NCI-H2227 (cell line): ENCODE results near the gene C22orf23.
"Not testable (repeated sequence)": the region's sequence is repeated elsewhere in the genome, so short reads cannot be mapped to it uniquely, and the experiment has no call there.

Experiments
- DNase-seq: peaks from one replicate; lab custom pipeline; 2025; ENCODE audit not compliant: unreplicated experiment; lab: John Stamatoyannopoulos, UW

C22orf23 gene

GRCh38 chr22:37982938-37983859 is 29.8 kb upstream of the C22orf23 start:
- DNase-seq: no peak

- DNase-seq: no peak
Observed at GRCh38 chr22:37982151-37982785, 28.9 kb upstream of the C22orf23 start.

GRCh38 chr22:37981282-37982011 is 28.0 kb upstream of the C22orf23 start:
- no peak for DNase-seq

DNA sequence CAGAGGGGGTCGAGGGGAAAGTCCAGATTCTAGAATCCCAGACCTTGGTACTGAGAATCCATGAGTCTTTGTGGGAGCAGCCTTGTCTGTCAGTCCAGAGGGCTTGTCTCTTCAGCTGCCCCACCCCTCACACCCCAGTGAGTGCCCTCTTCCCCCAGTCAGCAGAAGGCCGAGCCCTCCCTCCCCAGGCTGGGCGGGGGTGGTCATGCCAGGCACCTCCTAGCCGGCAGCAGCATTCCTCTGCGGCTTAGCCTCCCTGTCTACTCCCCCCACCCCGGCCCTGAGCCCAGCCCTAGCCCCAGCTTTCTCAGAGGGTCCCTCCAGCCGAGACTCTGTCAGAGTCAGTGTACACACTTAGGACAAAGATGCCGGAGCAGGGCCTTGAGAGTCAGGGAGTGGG is 26.4 kb upstream of the C22orf23 start:
- no peak for DNase-seq

GRCh38 chr22:37976547-37976946 is 23.1 kb upstream of the C22orf23 start:
- no peak for DNase-seq

DNA sequence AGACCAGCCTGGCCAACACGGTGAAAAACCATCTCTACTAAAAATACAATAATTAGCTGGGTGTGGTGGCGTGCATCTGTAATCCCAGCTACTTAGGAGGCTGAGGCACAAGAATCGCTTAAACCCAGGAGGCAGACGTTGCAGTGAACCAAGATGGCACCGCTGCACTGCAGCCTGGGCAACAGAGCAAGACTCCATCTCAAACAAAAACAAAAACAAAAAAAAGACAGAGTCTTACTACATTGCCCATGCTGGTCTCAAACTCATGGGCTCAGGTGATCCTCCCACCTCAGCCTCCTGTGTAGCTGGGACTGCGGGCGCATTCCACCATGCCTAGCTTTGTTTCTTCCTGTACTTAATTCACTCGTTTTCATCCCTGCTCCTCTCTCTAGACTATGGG is 22.6 kb upstream of the C22orf23 start:
- not testable (repeated sequence) for DNase-seq

DNA sequence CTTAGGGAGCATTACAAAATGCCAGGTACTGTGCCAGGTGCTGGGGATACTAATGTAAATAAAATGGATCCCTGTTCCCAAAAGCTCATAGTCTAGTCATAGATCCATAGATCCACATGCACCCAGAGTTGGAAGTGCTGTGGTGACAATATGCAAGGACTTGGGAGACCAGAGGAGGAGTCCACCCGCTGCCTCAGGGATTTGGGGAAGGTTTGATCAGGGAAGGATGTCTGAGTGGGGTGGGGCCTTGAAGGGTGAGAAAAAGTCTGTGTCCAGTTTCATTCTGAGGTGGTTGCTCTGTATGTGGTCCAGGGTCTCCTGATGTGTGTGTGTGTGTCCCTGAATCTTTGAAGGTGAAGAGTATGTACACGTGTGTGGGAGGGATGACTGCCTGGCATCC is 21.8 kb upstream of the C22orf23 start:
- DNase-seq: no peak

DNA sequence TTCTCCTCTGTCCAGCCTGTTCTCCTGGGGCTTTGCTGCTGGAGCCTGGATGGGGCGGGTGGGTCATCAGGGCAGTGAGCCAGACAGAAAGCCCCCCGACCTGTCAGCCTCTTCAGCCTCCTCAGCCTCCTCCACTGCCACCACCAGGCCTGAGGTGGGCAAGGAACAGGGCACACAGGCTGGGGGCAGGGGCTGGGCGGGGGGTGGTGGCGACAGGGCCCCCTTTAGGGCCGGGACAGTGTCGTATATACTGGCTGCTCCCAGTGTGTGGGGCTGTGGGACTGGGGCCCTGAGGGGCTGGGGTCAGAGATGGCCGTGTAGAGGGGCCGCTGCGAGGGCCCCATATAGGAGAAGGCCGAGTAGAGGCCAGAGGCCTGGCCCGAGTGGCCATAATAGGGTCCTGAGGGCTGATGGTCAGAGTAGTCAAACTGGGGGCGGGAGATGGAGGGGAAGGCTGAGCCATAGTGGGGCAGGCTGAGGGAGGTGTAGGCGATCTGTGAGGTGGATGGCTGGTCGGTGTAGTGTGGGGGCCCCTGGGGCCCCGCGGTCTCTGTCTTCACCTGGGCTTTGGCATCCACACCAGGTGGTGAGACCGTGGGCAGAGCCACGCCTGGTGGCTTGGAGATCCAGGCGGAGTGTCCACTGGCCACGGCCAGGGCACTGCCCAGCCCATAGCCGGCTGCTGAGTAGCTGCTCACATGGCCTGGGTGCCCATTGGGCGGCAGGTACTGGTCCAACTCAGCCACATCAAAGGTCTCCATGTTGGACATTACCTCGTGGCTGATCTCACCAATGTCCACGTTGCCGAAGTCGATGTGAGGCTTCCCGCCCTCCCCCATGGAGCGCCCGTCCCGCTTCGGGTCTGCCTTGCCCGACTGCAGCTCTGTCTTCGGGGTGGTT is 20.1 kb upstream of the C22orf23 start:
- DNase-seq: no peak

GRCh38 chr22:37972527-37972926 is 19.1 kb upstream of the C22orf23 start:
- peak; percentile 20 for DNase-seq

GRCh38 chr22:37971475-37972434 is 18.4 kb upstream of the C22orf23 start:
- DNase-seq: peak; percentile 7

DNA sequence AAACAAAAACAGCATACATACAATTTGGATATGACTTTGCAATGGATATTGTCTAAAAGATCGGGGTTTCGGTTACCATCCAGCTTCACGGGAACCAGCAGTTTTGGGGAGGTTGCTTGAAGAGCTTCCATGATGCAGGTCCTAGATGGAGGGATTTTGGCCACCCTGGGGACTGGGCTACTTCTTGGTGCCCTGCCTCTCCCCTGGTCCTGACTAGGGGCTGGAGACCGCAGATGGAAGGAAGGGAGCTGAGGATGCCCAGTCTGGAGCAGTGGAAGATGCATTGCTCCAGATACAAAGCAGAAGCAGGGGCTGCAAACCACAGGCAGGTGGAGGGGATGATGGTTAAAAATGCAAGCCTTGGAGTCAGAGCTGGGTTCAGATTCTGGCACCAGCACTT is 17.5 kb upstream of the C22orf23 start:
- DNase-seq: no peak

GRCh38 chr22:37968452-37969251 is 15.3 kb upstream of the C22orf23 start:
- DNase-seq: no peak

GRCh38 chr22:37967637-37968451 is 14.4 kb upstream of the C22orf23 start:
- no peak for DNase-seq

DNA sequence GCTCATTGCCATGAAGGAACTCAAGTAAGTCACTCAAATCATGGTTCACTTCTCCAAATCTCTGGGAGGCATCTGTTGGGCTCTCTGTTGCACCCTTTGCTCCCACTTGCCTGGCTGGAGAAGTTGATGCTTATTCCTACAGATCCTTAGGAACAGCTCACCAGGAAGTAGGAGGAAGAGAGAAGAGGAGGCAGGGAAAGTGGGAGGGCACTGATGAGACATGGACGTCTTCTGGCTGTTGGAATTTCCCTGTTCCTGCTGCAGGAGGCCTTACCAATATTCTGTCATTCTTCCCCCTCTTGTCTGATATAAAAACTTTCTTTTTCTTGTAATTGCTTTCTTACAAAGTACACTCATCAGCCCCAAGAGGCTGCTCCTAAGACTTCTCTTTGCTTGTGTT is 13.7 kb upstream of the C22orf23 start:
- DNase-seq: no peak

DNA sequence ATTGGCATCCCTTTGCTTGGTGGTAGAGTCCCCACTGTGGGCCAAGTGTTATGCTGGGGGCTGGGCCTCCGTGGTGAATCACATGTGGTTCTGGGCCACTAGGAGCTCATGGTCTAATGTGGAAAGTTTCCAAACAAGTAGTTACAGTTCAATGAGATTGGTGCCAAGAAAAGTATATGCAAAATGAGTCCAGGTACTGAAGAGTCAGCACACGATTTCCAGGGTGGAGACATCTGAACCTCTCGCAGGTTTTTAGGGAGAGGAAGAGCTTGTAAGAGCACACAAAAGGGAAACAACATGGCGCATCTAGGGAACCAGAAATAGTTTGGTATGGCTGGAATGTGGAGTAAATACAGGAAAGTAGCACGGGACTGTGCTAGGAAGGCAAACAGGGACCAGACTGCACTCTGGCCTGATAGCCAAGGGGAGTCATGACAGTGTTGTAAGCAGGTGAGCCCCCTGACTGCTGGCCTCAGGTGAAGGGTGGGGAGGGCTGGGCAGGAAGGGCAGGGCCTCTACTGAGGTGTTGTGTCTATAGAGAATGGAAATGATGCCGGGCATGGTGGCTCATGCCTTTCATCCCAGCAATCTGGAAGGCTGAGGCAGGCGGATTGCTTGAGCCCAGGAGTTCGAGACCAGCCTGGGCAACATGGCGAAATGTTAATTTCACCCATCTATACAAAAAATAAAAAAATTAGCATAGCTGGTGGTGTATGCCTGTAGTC is 12.7 kb upstream of the C22orf23 start:
- no peak for DNase-seq

DNA sequence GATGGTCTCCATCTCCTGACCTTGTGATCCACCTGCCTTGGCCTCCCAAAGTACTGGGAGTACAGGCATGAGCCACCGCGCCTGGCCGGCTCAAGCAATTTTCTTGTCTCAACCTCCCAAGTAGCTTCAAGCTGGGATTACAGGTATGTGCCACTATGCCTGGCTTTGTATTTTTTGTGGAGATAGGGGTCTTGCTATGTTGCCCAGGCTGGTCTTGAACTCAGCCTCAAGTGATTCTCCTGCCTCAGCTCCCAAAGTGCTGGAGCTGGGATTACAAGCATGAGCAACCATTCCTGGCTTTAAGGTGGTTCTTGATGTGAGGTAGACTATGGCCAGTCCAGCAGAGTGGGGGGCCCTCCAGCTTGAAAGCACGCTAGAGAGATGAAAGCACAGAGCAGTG is 7.7 kb upstream of the C22orf23 start:
- DNase-seq: no peak

DNA sequence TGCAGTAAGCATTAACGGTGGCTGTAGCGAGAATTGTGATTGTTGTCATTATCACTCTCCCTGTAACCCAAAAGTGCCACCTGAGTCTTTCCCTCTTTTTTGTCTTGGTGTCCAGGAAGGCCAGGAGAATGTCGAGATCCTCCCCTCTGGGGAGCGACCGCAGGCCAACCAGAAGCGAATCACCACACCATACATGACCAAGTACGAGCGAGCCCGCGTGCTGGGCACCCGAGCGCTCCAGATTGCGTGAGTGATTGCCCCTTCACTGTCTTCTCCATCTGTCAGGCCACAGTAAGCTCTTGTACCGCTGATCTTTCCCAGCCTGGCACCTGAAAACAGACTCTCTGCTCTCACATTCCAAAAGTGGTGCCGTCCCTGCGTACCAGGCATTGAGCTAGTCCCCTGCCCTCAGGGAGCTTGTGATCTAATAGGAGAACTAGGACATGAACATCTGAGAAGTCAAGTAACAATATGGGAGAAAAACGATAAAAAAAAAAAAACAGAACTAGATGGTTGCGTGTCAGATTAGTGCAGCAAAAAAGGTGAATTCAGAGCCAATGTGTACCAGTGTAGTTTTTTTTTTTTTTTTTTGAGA is 5.9 kb upstream of the C22orf23 start:
- DNase-seq: no peak
